Activated gamma-delta T cell (primary cell): Measurements from ENCODE around the gene DIPK1B.

Source experiments
- DNase-seq: peaks from one replicate; lab custom pipeline; 2025; lab: John Stamatoyannopoulos, UW

Gene DIPK1B

DNA sequence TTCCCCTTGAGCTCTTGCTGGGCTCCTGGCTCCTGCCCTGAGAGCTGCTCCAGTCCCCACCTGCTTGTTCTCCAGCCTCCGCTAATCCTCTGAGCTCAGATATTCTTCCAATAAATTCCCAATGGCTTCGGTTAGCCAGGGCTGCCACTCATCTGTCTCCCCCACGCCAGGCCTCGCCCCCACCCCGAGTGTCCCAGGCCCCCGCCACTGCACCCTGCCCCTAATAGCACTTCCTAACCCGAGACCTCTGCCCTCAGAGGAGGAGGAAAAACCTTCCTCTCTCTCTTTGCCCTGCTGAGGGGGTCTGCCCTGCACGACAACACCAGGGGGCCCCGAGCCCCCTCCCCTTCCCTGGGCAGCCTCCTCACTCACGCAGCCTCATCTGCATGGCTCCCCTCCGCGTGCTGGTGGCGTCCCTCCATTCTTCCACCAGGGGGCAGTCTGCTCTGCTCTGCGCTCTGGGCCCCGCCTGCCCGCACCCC is 57.4 kb downstream of the DIPK1B start:
- no peak for DNase-seq

DNA sequence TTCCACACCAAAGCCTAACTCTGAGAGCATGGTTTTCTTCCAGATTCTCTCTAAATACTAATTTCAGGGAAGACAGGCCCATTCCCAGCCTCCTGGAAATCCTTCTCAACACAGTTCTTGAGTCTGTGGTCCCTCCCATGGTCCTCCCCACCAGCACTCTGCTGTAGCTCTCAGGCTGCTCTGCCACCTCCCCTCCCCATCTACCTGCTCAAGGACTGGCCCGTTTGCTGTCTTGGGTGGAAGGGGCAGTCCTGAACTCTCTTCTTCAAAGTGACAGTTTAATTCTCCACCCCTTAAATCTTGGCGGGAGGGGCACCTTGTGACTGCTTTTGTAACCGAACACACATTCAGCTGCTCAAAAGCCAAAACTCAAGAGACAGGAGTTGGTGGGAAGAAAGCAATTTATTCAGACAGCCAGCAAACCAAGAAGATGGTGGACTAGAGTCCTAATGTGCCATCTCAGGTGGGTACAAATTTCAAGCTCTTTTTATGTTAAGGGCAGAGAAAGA is 59.6 kb downstream of the DIPK1B start:
- DNase-seq = no peak

DNA sequence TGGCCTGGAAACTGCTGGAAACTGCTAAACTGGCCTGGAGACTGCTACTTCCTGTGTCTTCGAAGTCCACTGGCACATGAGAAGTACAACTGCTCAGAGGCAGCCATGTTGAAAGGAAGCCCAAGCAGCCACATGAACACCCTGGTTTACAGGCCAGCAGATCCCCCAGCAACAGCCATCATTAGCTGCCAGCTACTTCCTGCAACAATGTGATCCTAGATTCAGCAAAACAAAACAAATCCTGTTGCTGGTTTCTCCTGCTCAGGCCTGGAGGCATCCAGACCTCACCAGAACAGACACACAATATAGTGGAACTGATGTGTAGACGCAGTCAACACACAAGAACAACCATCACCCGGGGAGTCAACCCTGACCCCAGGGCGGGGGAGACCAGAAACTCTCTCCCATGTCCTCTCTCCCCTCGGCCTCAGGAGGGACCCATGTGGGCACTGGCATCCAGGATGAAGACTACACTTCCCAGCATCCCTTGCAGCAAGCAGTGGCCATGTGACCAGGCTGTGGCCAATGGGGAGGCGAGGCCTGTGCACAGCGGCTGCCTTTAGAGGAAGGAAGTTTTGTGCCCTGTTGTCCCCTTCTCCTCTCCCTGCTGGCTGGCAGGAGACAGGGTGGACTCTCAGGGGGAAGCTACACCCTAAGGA is 61.1 kb downstream of the DIPK1B start:
- no peak for DNase-seq
